Measurements from ENCODE around the gene FXYD2. TPM values are rescaled to one million over a fixed set of nuclear protein-coding genes. Genes with fewer than 3 reads are reported as not detected.
A peak's percentile ranks its signal among the peaks of the same experiment; 100 is the strongest.

The FXYD2 gene
- total and polyA plus RNA-seq, 2 of the 13 experiments (the other 11 are each of a cell fraction or from before 2014, with no cell fraction given): 45.9 to 106 TPM

- ChIA-PET CTCF (ENCODE audit: low intra/inter-chr PET ratio, low total read pairs) (no interaction called here), POLR2A (no interaction called here)
- H3K9ac ChIP-seq (ENCODE audit: insufficient read depth, low read depth, low read length): no peak within 1 kb of the TSS
- no peaks in the 10 kb centered on the region for H3K36me3 ChIP-seq (replicated peaks in 1 of 2; ENCODE audit: control insufficient read depth in 1 of 2, insufficient read depth in 2 of 2, low read length in 2 of 2)
- no peak for DNase-seq (ENCODE audit: low spot score)
- H3K4me3 ChIP-seq (replicated peaks in 1 of 3; ENCODE audit: insufficient read depth in 1 of 3, low read depth in 2 of 3, low read length in 3 of 3): peak within 1 kb of the TSS in 1 of 3 experiments; percentile 28; a peak in 1 of 6 replicates
- H3K9me3 ChIP-seq (ENCODE audit: low read length): no peaks in the 10 kb centered on the region
- BruUV-seq (replicated peaks): no TSS peak
- FAIRE-seq: no peak
- peak within 1 kb of the TSS; percentile 23 for H3K4me2 ChIP-seq (ENCODE audit: low read depth, low read length)
- in situ Hi-C loops (cut with HindIII; ENCODE audit: extremely low pct_ligation_motif_present, low pct_unique_long_range_greater_than_20kb) (no loop called here), intact Hi-C loops (cut with micrococcal nuclease; ENCODE audit: unreplicated experiment) (no loop called here)
- TF ChIP-seq EED (CRISPR knock-in tag; IDR thresholded peaks at IDR 0.05): no peak
- TF ChIP-seq AGO2 (optimal IDR thresholded peaks at IDR 0.05; ENCODE audit: low read depth, low read length): peak; percentile 87
- TF ChIP-seq IRF9 (CRISPR knock-in tag; IDR thresholded peaks at IDR 0.05; ENCODE audit: borderline replicate concordance): no peak
- H4K20me1 ChIP-seq (ENCODE audit: insufficient read depth, low read length): no peaks in the 10 kb centered on the region
- H3K27ac ChIP-seq (ENCODE audit: extremely low read length, insufficient read depth, low read length): no peak within 1 kb of the TSS
- H3K27me3 ChIP-seq (ENCODE audit: control insufficient read depth in 1 of 2, insufficient read depth in 2 of 2, low read length in 2 of 2): peaks cover 5 to 32% of the 10 kb centered on the region in 2 experiments; a peak in 4 of 5 replicates
- no CpG with 5 or more reads among the region's 66 CpGs for WGBS (ENCODE audit: low lambda C conversion rate)
- no peak within 1 kb of the TSS for H2AFZ ChIP-seq (ENCODE audit: low read length)
- H3K79me2 ChIP-seq (ENCODE audit: insufficient read depth, low read length): no peaks in the 10 kb centered on the region
- ATAC-seq: peak; percentile 68
- peaks cover 16% of the 10 kb centered on the region for H3K4me1 ChIP-seq (ENCODE audit: insufficient read depth, low read length)
These were observed 27.5 kb downstream of the FXYD2 start, which contains the start of gene DSCAML1 for GRCh38 chr11:117796872-117797529. Gene DSCAML1 (minus strand): TSS chr11:117797216. CDS start chr11:117797079, 137 bp downstream.

- in situ Hi-C loops (cut with HindIII; ENCODE audit: extremely low pct_ligation_motif_present, low pct_unique_long_range_greater_than_20kb): no loop called here
- no peaks in the 10 kb centered on the region for H3K9me3 ChIP-seq (ENCODE audit: low read length)
- FAIRE-seq (no peak), ATAC-seq (no peak), DNase-seq (ENCODE audit: low spot score) (no peak)
- no peaks in the 10 kb centered on the region for H3K79me2 ChIP-seq (ENCODE audit: insufficient read depth, low read length)
- H3K4me1 ChIP-seq (ENCODE audit: insufficient read depth, low read length): peaks cover 16% of the 10 kb centered on the region
- peak overlapping the region; percentile 7; the same call in 1 of the 2 replicates for H3K4me2 ChIP-seq (ENCODE audit: low read depth, low read length)
- no peaks in the 10 kb centered on the region for H4K20me1 ChIP-seq (ENCODE audit: insufficient read depth, low read length)
- no peak overlapping the region for H3K27ac ChIP-seq (ENCODE audit: extremely low read length, insufficient read depth, low read length)
- no TSS peak for BruUV-seq (replicated peaks)
- H3K27me3 ChIP-seq (ENCODE audit: control insufficient read depth in 1 of 2, insufficient read depth in 2 of 2, low read length in 2 of 2): peaks cover 5 to 32% of the 10 kb centered on the region in 2 experiments; a peak in 4 of 5 replicates
- H3K36me3 ChIP-seq (replicated peaks in 1 of 2; ENCODE audit: control insufficient read depth in 1 of 2, insufficient read depth in 2 of 2, low read length in 2 of 2): no peaks in the 10 kb centered on the region
- intact Hi-C loops (cut with micrococcal nuclease; ENCODE audit: unreplicated experiment): no loop called here
- ChIA-PET CTCF (ENCODE audit: low intra/inter-chr PET ratio, low total read pairs) (no interaction called here), POLR2A (no interaction called here)
- WGBS (ENCODE audit: low lambda C conversion rate): 61% methylated on average over 13 of the region's 35 CpGs
- H2AFZ ChIP-seq (ENCODE audit: low read length): no peak overlapping the region
- no peak overlapping the region for H3K9ac ChIP-seq (ENCODE audit: insufficient read depth, low read depth, low read length)
- peak overlapping the region in 1 of 3 experiments; percentile 28; a peak in 1 of 6 replicates for H3K4me3 ChIP-seq (replicated peaks in 1 of 3; ENCODE audit: insufficient read depth in 1 of 3, low read depth in 2 of 3, low read length in 3 of 3)
- TF ChIP-seq HNF4G (IDR thresholded peaks at IDR 0.05; ENCODE audit: borderline replicate concordance, low read depth, low read length) (no peak), HNF4G (CRISPR knock-in tag; IDR thresholded peaks at IDR 0.05; ENCODE audit: borderline replicate concordance, low read depth) (no peak), ZNF260 (CRISPR knock-in tag; IDR thresholded peaks at IDR 0.05; ENCODE audit: borderline replicate concordance, low read depth) (no peak), ZNF230 (CRISPR knock-in tag; IDR thresholded peaks at IDR 0.05) (no peak), RXRA (CRISPR knock-in tag; IDR thresholded peaks at IDR 0.05) (no peak), ISL2 (CRISPR knock-in tag; IDR thresholded peaks at IDR 0.05) (no peak), NKX3-1 (CRISPR knock-in tag; IDR thresholded peaks at IDR 0.05) (no peak), ZNF713 (CRISPR knock-in tag; IDR thresholded peaks at IDR 0.05) (no peak), GATAD2A (CRISPR knock-in tag; IDR thresholded peaks at IDR 0.05) (no peak), MATR3 (CRISPR knock-in tag; IDR thresholded peaks at IDR 0.05) (no peak), SMARCC2 (IDR thresholded peaks at IDR 0.05) (no peak), ZNF512 (CRISPR knock-in tag; IDR thresholded peaks at IDR 0.05) (no peak), REL (CRISPR knock-in tag; conservative IDR thresholded peaks at IDR 0.05) (no peak), GFI1 (CRISPR knock-in tag; IDR thresholded peaks at IDR 0.05; ENCODE audit: borderline replicate concordance) (no peak), CHD2 (IDR thresholded peaks at IDR 0.05; ENCODE audit: low read depth, low read length) (no peak)
These were observed 28.1 kb downstream of the FXYD2 start for GRCh38 chr11:117796456-117796871.

Measured in HepG2 (cell line).